Measurements from ENCODE around the gene SLC38A9.

DNA sequence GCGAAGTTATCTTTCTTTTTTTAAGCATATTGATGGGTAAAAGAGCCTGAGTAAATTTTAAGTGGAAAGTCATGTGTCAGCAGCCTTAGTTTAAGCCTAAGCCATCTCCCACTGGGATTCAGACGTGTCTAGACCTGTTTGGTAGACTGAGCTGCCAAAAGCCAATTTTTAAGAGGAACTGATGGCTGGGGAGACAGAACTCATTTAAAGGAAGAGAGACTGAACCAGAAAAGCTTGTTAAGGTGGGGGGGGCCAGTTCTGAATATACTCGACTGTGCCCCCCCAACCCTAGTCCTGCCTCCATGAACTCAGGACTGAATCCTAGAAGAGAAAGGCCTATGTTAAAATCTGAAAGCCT is 119.0 kb downstream of the SLC38A9 start:
- TF ChIP-seq CTCF (IDR thresholded peaks at IDR 0.05) (no peak), POLR2A (IDR thresholded peaks at IDR 0.05) (no peak)

All from lower leg skin (tissue), 3 donors.